Measurements from ENCODE around the gene SPACDR.

DNA sequence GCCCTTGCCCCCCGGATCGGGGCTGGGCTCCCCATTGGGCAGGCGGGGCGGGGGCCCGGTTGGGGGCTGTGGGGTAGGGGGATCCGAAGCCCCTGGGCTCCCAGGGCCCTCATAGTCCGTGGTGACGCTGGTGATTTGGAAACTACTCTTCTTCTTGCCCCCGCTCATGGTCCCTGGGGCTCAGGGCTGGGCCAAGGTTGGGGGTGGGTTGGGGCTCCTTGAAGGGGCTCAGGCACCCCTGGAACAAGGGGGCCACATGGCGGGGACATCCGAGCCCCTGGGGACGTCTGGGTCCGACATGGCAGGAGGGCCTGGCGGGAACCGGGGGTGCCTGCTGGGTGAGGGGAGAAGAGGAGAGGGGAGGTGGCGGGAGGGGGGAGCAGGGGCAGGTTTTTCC lies 13.8 kb upstream of the SPACDR start:
- no peak for TF ChIP-seq EZH2 (IDR thresholded peaks at IDR 0.05; ENCODE audit: low read length)
- TF ChIP-seq, protein P1, sequence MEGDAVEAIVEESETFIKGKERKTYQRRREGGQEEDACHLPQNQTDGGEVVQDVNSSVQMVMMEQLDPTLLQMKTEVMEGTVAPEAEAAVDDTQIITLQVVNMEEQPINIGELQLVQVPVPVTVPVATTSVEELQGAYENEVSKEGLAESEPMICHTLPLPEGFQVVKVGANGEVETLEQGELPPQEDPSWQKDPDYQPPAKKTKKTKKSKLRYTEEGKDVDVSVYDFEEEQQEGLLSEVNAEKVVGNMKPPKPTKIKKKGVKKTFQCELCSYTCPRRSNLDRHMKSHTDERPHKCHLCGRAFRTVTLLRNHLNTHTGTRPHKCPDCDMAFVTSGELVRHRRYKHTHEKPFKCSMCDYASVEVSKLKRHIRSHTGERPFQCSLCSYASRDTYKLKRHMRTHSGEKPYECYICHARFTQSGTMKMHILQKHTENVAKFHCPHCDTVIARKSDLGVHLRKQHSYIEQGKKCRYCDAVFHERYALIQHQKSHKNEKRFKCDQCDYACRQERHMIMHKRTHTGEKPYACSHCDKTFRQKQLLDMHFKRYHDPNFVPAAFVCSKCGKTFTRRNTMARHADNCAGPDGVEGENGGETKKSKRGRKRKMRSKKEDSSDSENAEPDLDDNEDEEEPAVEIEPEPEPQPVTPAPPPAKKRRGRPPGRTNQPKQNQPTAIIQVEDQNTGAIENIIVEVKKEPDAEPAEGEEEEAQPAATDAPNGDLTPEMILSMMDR (optimal IDR thresholded peaks at IDR 0.05 in 1 of 3, IDR thresholded peaks at IDR 0.05 in 1 of 3, conservative IDR thresholded peaks at IDR 0.05 in 1 of 3; ENCODE audit: extremely low read depth in 1 of 3, insufficient read depth in 2 of 3, low read length in 3 of 3), result no peak

All from keratinocyte (primary cell).